Prostate gland (tissue), 2 donors: ENCODE measurements around the gene BGLAP. TPM values are rescaled to one million over a fixed set of nuclear protein-coding genes. Genes with fewer than 3 reads are reported as not detected.

Experiments
- DNase-seq: peaks from one replicate; pipeline ENCODE4 v3.0.0-alpha.2; 2019; ENCODE audit warnings: low spot score
- H3K27ac ChIP-seq, 2 donors: fragments of 200-600 bp; sonication (generic); 2 replicates each; pipeline ENCODE4 v1.5.1; 2017 to 2019
- H3K27me3 ChIP-seq: fragments of 200-600 bp; sonication (generic); replicated peaks from 2 replicates; pipeline ENCODE4 v1.5.1; 2019; ENCODE audit not compliant: insufficient read depth
- H3K36me3 ChIP-seq, 2 donors: fragments of 200-600 bp; sonication (generic); 1 replicate in 1 of 2; 2 replicates in 1 of 2; pipeline versions ENCODE4 v1.5.1 to v1.8.1; 2017 to 2019
- H3K4me1 ChIP-seq: fragments of 200-600 bp; sonication (generic); replicated peaks from 2 replicates; pipeline ENCODE4 v1.5.1; 2019
- H3K4me3 ChIP-seq, 2 donors: fragments of 200-600 bp; sonication (generic); 2 replicates each; pipeline ENCODE4 v1.5.1; 2017 to 2019
- H3K9me3 ChIP-seq: fragments of 200-600 bp; sonication (generic); 2 replicates; pipeline ENCODE4 v1.5.1; 2017
- CTCF ChIP-seq, 4 experiments: fragments of 200-600 bp in 2 of 4; fragments of 450-650 bp in 2 of 4; sonication (generic) in 2 of 4; IDR thresholded peaks; 1 replicate in 3 of 4; 2 replicates in 1 of 4; pipeline ENCODE4 v1.5.1; 2016 to 2019; ENCODE audit warnings: antibody characterized with exemption in 4 of 4, mild to moderate bottlenecking in 2 of 4, moderate library complexity in 2 of 4
- POLR2A ChIP-seq: fragments of 450-650 bp; IDR thresholded peaks from one replicate; pipeline ENCODE4 v1.6.1; 2016; ENCODE audit warnings: antibody characterized with exemption, mild to moderate bottlenecking
- POLR2AphosphoS5 ChIP-seq: sonication (generic); formaldehyde crosslinking; IDR thresholded peaks from one replicate; pipeline ENCODE4 v1.6.1; 2017; ENCODE audit warnings: antibody characterized with exemption
- WGBS: methylation state at CpG from one replicate; pipeline ENCODE4 v1.1.5; 2018; 5-methylcytosine and 5-hydroxymethylcytosine counted together
- intact Hi-C: fragments of 100-400 bp; cut with DNase I; formaldehyde crosslinking; loops from one replicate; pipeline ENCODE4 v1.14.2; 2022
- total RNA-seq, 2 donors: library from RNA; depleted of rRNA; stranded (reverse); fragments of >200 nt; gene quantifications; one replicate each; pipeline ENCODE4 v1.1.0, GENCODE V29; 2016

BGLAP gene
- total RNA-seq, 2 donors from 2014 or later, result 1.8 to 5.7 TPM

GRCh38 chr1:156281693-156282478, 39.9 kb downstream of the BGLAP start:
- H3K36me3 ChIP-seq, result peaks cover 0 to 3% of the 10 kb centered on the region in 2 donors
- H3K27ac ChIP-seq, result peak overlapping the region; percentile 88 to 93
- no peak for TF ChIP-seq POLR2AphosphoS5
- no peak for TF ChIP-seq CTCF (IDR thresholded peaks at IDR 0.05)
- TF ChIP-seq POLR2A, result no peak
- intact Hi-C loops, result no loop called here
- no peaks in the 10 kb centered on the region for H3K9me3 ChIP-seq
- no peaks in the 10 kb centered on the region for H3K27me3 ChIP-seq
- 7% methylated on average over 22 of the region's 22 CpGs for WGBS
- peak; percentile 36 for DNase-seq
- H3K4me3 ChIP-seq, result peak overlapping the region; percentile 84 to 95
- H3K4me1 ChIP-seq, result no peaks in the 10 kb centered on the region

GRCh38 chr1:156282479-156283222, 40.7 kb downstream of the BGLAP start, which contains the start of gene SMG5:
Gene SMG5, minus strand, starts transcription at chr1:156282825. Its CDS starts 145 bp downstream, at chr1:156282680.
- peak within 1 kb of the TSS; percentile 88 to 93 for H3K27ac ChIP-seq
- peak; percentile 88 for TF ChIP-seq POLR2A
- peak; percentile 99 for TF ChIP-seq POLR2AphosphoS5
- TF ChIP-seq CTCF (IDR thresholded peaks at IDR 0.05), result no peak
- WGBS, result under 1% methylated on average over 44 of the region's 50 CpGs

GRCh38 chr1:156283521-156283920, 41.5 kb downstream of the BGLAP start:
- no peaks in the 10 kb centered on the region for H3K27me3 ChIP-seq
- H3K4me3 ChIP-seq, result peak overlapping the region; percentile 84 to 95
- TF ChIP-seq CTCF (IDR thresholded peaks at IDR 0.05) (no peak), POLR2AphosphoS5 (no peak), POLR2A (no peak)
- H3K36me3 ChIP-seq, result no peaks in the 10 kb centered on the region
- intact Hi-C loops, result no loop called here
- peak overlapping the region; percentile 88 to 93 for H3K27ac ChIP-seq
- DNase-seq, result no peak
- no peaks in the 10 kb centered on the region for H3K4me1 ChIP-seq
- H3K9me3 ChIP-seq, result no peaks in the 10 kb centered on the region
- 76% methylated on average over 1 of the region's 1 CpG for WGBS

More at GRCh38 chr1:156282479-156283222, 40.7 kb downstream of the BGLAP start, which contains the start of gene SMG5:
- intact Hi-C loops, result no loop called here
- Histone ChIP-seq H3K4me3 (peak within 1 kb of the TSS; percentile 84 to 95), H3K9me3 (no peaks in the 10 kb centered on the region), H3K36me3 (no peaks in the 10 kb centered on the region), H3K4me1 (no peaks in the 10 kb centered on the region), H3K27me3 (no peaks in the 10 kb centered on the region)
- peak; percentile 97 for DNase-seq

- TF ChIP-seq CTCF (IDR thresholded peaks at IDR 0.05) (no peak), POLR2AphosphoS5 (peak; percentile 85), POLR2A (peak; percentile 66)
- 47% methylated on average over 7 of the region's 7 CpGs for WGBS
- Histone ChIP-seq H3K4me3 (peak within 1 kb of the TSS; percentile 84 to 95), H3K27me3 (no peaks in the 10 kb centered on the region), H3K4me1 (no peaks in the 10 kb centered on the region), H3K9me3 (no peaks in the 10 kb centered on the region), H3K27ac (peak within 1 kb of the TSS; percentile 88 to 93), H3K36me3 (no peaks in the 10 kb centered on the region)
- DNase-seq, result peak; percentile 67
- intact Hi-C loops, result no loop called here
Measured at GRCh38 chr1:156284112-156284511, 42.1 kb downstream of the BGLAP start, which contains the start of gene TMEM79. Gene TMEM79, plus strand, starts transcription at chr1:156284325. Its CDS starts 902 bp downstream, at chr1:156285227.
